HG02885 (cell line): ENCODE results near the gene B3GNT7.
"Not testable (repeated sequence)": the region's sequence is repeated elsewhere in the genome, so short reads cannot be mapped to it uniquely, and the experiment has no call there.

ENCODE experiments used
- ATAC-seq: cut with Tn5 transposase; IDR thresholded peaks from one replicate; pipeline ENCODE4 v1.9.1; 2021; ENCODE audit warnings: mild to moderate bottlenecking; ENCODE audit not compliant: unreplicated experiment, poor library complexity

The B3GNT7 gene

DNA sequence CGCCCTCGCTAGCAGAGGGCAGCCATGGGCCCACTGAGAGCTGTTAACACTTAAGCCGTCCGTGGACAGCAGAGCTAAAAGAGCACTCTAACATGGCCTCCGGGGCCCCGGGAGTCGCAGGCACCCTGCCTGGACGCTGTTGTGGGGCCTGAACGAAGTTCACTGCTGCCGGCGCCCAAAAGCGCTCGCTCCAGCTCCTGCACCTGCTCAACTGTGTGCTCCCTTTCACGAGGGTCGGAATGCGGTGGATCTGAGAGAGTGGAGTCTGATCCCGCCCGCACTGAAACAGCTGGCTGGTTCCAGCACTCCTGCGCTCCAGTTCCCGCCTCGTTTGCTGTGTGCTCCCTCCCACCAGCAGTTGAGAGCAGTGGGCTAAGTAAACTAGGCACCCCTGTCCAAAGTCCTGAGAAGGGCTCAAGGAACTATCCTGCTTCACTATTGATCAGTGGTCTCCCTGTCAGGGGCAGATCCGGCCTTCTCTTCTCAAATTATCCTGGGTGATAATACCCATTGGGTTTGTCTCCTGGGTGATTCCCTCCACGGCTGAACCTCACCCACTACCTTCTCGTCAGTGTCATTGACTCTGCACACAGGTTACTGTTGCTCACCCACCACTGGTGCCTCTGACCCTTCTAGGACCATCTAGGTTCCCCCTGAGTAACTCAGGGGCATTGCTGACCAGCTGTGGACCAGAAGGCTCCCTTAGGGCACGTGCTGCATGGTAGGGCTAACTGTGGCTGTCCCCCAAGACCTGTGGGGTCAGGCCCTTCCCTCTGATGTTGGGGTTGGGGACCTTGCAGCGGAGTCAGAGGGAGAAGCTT is 23.5 kb downstream of the B3GNT7 start:
- ATAC-seq, result no peak

DNA sequence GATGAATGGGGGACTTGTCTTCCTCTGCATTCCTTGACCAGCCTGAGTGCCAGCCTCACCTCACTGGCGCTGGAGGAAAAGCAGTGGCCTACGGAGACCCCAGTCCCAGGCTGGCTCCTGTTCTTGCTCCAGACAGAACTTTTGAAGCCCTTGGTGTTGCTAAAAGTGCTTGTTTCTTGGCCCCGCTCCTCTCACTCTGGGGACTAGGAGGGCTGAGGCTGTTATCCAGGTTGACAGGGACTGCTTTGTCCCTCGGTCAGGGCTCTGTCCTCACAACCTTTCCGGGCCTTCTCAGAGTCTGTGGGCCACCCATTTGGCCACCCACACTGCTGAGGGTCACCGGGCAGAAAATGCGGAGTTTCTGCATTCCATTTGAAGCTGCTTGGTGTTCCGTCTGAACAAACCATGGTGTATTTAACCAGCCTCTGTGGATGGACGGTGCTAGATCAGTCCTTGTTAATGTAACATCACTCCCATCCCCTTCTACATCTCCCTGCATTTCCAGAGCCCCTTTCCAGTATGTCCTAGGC is 25.6 kb downstream of the B3GNT7 start:
- ATAC-seq, result no peak

DNA sequence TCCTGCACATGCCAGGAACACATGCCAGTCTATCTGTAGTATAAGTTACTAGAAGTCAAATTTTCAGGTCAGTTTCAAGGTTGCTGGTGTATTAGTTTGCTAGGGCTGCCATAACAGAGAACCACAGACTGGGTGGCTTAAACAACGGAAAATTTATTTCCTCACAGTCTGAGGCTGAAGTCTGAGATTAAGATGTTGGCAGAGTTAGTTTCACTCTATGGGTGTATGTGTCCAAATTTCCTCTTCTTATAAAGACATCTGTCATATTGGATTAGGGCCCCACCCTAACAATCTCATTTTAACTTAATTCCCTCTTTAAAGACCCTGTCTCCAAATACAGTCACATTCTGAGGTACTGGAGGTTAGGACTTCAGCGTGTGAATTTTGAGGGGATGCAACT is 26.5 kb downstream of the B3GNT7 start:
- ATAC-seq, result no peak

DNA sequence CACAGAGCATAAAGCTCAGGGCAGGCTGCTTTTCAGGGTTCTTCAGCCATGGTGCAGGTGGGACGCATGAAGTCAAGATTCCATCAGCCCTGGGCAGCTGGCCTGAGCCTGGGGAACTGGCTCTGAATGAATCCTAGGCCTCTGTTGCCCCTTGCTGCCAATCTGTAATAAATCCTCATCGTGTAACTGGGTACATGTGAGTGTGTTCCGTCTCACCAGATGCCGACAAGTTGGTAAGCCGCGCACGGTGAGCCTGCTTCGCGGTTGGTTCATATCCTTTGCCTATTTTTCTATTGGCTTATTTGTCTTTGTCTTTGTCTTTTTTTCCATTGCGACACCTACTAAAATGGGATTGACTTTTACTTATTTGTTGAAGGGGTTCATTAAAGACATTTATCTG is 27.7 kb downstream of the B3GNT7 start:
- no peak for ATAC-seq

DNA sequence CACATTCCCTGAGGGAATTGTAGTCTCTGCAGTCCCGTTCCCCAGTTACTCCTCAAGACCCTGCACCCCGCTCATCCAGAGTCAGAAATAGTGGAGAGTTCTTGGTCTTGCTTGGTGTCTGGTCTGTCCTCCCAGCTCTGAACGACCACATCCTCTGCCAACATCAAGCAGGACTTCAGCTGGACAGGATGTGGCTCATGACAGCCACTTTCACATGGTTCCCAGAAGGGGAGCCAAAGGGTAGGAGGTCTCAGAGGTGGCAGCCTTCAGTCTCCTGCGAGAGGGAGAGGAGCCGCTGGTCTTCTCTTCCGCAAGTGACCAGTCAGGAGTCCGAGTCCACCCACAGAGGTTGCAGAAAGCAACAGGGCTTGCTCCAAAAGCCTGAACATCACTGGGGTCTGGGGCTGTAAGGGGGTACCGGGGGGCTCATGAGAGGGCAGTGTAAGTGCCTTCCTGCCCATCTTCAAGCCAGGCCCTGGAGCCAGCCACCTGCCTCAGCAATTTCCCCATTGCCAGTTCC is 29.8 kb downstream of the B3GNT7 start:
- no peak for ATAC-seq

DNA sequence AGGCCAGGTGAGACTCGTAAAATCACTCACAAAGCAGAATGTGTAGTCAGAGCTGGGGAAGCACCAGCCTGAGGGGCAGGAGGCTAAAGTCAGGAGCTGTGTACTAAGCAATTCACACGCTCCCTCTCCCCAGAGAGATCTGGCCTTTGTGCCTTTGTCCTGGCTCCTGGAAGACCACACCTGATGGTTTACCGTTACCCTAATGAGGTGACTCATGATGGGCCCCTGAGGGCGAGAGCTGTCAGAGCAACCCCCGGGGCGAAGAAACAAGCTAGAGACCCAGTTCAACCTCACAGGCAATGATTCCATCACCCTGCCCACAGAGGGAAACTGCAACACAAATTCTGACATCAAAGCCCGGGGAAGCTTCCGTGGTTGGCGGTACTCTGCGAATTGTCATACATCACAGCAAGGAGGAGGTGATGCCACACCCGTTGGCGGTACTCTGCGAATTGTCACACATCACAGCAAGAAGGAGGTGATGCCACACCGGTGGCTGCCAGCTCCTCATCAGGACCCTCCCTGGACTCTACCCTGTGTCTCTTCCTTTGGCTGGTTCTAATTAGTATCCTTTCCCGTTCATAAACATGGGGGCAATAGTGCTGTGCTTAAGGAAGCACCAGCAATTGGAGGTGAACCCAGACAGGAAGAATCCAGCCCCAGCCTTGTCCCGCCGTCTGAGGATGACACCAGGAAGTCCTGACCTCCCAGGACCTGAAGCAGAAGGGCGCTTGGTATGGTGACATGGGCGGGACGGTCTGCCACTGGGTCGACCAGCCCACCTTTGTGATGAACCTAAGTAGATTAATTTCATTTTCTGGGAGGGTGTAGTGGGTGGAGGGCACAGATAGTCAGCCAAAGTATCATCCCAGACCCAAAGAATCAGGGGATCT is 30.5 kb downstream of the B3GNT7 start:
- ATAC-seq, result no peak

DNA sequence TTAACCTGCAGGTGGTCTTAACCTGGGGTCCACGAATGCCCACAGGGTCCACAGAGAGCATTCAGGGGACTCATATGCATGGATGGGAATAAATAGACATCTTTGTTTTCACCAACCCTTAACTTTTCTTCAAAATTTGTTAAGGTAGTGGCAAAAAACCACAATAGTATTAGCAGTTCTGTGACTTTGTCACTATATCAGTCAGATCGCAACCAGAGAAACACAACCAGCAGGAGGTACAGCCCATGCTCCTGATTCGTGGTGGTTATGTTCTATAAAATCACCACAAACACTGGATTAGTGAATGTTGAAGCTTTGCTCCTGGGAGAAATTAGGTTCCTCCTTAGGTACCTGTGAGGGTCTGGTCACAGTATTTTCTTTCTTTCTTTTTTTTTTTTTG is 31.6 kb downstream of the B3GNT7 start:
- no peak for ATAC-seq

DNA sequence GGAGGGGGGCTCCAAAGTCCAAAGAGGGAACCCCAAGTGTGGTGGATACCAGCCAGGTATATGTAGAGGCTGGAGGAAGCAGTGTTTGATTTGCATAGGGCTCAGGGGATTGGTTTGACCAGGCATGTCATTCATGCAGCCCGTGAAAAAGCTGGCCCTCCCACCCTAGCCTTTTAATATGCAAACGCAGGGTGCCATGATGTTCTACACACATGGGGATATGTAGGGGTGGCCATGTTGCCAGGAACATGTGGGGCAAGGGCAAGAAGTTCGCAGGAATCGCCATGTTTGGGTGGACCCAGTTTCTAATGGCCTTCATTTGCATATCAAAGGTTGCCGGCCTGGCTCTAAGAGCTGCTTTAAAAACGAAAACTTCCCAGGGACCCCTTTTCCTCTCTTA is 33.6 kb downstream of the B3GNT7 start:
- ATAC-seq, result no peak

DNA sequence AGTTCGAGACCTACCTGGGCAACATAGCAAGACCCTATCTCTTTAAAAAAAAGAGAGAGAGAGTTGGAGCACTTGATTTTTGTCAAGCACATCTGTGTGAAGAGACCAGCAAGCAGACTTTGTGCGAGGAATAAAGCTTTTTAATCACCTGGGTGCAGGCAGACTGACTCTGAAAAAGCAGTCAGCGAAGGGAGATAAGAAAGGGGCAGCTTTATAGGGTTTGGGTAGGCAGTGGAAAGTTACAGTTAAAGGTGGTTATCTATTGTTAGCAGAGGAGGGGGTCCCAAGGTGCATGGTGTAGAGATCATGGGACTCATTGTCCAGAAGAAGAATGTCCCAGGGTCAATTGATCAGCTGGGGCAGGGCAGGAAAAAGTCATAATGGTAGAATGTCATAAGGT is 34.4 kb downstream of the B3GNT7 start:
- no peak for ATAC-seq

DNA sequence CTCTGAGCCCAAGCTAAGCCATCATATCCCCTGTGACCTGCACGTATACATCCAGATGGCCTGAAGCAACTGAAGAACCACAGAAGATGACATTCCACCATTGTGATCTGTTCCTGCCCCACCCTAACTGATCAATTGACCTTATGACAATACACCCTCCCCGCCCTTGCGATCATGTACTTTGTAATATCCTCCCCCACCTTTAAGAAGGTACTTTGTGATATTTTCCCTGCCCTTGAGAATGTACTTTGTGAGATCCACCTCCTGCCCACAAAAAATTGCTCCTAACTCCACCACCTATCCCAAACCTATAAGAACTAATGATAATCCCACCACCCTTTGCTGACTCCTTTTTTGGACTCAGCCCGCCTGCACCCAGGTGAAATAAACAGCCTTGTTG is 34.9 kb downstream of the B3GNT7 start:
- ATAC-seq, result not testable (repeated sequence)

DNA sequence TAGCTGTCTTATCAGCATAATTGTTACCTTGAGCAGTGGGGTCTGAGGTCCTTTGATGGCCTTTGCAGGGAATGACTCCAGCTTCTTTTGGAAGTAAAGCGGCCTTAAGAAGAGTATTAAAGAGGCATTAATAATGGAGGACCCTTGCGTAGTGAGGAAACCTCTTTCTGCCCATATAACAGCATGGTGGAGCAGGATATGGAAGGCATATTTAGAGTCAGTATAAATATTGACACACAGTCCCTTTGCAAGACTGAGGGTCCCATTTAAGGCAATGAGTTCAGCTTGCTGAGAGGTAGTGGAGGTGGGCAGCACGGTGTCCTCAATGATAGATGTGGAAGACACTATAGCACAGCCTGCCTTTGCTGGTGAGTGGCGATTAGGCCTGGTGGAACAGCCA is 36.1 kb downstream of the B3GNT7 start:
- no peak for ATAC-seq

DNA sequence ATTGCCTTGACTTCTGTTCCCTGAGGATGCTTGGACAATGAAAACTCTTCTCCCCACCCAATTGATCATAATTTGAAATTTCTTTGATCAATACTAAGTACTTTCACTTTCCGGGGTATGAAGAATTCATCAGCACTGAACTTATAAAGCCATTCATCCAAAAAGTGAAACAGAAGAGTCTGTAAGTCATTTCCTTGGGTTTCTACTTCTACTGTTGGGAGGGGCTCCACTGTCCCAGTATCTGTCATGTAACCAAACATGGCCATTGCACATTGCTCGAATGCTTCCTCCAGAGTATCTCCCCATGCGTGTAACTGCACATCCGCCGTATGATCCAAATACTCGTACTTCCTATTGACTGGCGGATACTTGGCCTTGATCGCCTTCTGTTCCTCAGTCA is 38.5 kb downstream of the B3GNT7 start:
- ATAC-seq, result no peak

DNA sequence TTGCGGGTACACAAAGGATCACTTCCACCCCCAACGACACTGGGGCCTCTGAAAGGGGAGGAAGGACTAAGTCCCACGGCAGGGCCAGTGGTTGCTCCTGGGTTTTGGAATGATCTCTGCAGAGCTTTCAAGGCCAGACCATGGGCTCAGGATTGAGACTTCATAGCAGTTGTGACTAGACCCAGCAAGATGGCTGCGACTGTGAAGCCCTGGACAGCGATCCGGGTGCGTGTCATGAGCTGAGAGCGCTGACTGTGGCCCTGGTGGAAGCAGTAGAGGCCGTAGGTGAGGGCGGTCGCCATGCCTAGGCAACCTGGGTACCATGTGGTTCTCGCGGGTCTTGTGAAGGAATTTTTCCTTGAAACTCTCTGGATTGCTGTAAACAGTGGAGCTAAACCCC is 41.4 kb downstream of the B3GNT7 start:
- ATAC-seq, result no peak

DNA sequence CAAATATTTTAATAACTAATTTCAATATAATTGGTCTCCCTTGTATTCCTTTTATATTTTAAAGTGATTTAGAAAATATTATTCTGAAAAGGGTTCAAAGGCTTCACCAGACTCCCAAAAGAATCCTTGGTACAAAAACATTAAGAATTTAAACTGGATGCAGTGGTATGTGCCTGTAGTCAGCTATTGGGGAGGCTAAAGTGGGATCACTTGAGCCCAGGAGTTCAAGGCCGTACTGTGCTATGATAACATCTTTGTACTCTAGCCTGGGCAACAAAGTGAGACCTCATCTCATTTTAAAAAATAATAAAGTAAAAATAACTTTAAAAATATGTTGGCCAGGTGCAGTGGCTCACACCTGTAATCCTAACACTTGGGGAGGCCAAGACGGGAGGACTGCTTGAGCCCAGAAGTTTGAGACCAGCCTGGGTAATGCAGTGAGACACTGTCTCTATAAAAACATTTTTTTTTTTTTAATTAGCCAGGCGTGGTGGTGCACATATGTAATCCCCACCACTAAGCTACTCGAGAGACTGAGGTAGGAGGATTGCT is 54.1 kb downstream of the B3GNT7 start:
- ATAC-seq, result no peak

DNA sequence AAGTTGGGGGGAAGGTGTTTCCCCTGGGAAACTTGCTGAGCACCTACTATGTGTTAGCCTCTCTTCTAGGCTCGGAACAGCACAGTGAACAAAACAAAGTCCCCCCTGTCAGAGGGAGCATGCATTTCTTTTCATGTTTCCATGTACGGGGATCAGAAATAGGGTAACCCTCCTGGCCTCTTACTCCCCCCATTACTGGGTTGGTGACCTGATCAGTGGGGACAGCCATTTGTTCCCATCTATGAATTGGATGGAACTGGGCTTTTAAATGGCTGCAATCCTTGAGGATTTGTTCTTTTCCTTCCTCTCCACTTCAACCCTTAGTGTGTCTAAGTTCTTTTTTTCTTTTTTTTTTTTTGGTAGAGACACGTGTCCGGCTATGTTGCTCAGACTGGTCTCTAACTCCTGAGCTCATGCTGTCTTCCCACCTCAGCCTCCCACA is 55.1 kb downstream of the B3GNT7 start:
- no peak for ATAC-seq
